GM21390 (cell line): Measurements from ENCODE around the gene NAGLU.

Experiments used
- ATAC-seq: cut with Tn5 transposase; IDR thresholded peaks from one replicate; pipeline ENCODE4 v1.9.1; 2021; ENCODE audit not compliant: unreplicated experiment

Gene NAGLU

DNA sequence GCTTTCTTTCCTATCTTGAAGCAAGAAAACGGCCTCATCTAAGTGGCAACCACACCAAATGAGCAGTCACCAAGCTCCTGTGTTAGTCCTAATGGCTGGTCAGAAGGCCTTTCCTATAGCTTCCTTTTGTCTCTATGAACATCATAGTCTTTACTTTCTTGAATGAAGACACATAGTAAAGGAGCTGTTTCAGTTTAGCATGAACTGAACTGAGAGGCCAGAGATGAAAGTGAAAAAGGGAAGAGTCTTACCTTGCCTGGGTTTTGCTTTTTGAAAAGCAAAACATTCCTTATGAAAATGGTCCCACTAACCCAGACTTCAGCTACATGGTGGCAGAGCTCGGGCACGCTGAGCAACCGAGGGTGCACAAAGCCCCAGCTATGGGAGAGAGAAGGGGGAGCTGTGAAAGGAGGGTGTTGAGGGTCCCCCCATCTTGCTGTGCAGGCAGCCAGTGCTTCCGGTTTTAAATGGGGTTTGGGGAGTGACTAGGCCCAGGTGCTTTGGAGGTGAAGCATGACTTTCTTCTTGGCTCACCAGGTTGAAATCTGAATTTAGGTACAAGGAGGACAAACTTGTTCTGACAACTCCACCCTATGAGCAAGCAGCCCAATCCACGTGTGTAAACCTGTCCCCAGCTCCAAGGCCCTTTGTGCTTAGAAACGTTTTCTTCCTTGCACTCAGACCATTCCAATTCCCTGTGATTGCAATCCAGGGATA lies 50.6 kb downstream of the NAGLU start:
- no peak for ATAC-seq

DNA sequence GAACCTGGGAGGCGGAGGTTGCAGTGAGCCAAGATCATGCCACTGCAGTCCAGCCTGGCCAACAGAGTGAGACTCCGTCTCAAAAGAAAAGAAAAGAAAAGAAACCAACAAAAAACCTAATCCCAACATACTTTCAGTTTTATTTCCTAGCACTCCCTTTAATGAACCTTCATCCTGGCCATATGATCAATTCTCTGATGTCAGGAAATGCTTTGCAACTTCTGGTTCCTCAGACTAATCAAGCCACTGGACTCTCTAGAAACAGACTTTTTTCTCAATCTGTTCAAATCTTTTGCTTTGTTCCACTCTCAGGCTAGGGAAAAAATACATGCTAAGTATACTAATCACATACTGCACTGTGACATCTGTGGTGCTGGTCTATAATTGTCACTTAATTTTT lies 54.8 kb downstream of the NAGLU start:
- ATAC-seq, result no peak

DNA sequence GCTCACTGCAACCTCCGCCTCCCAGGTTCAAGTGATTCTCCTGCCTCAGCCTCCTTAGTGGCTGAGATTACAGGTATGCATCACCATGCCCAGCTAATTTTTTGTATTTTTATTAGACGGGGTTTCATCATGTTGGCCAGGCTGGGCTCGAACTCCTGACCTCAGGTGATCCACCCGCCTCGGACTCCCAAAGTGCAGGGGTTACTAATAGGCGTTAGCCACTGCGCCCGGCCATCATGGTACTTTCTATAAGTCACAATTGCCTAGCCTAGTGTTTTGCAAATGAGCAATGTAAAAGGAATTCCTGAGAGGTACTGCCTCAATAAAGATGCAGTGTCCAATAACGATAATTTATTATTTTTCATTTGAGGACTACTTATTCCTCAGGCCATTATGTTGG lies 55.4 kb downstream of the NAGLU start:
- no peak for ATAC-seq
